AG20443 (cell line): ENCODE data around the gene PRKAA1.
A peak's percentile ranks its signal among the peaks of the same experiment; 100 is the strongest.

Experiments used
- DNase-seq: peaks from one replicate; pipeline ENCODE4 v3.0.0; 2012; ENCODE audit warnings: low spot score, mixed read lengths

Gene PRKAA1

GRCh38 chr5:40780199-40780598 is 18.0 kb downstream of the PRKAA1 start:
- no peak for DNase-seq

- no peak for DNase-seq
These were observed 18.6 kb downstream of the PRKAA1 start for GRCh38 chr5:40779561-40779960.

- no peak for DNase-seq
These were observed 20.0 kb downstream of the PRKAA1 start for GRCh38 chr5:40778133-40778532.

GRCh38 chr5:40776658-40776977 is 21.6 kb downstream of the PRKAA1 start:
- DNase-seq = no peak

- no peak for DNase-seq
These were observed 22.1 kb downstream of the PRKAA1 start for GRCh38 chr5:40775846-40776657.

GRCh38 chr5:40775085-40775845 is 22.9 kb downstream of the PRKAA1 start:
- DNase-seq = no peak

GRCh38 chr5:40774623-40775022 is 23.6 kb downstream of the PRKAA1 start:
- no peak for DNase-seq

GRCh38 chr5:40770764-40771163 is 27.4 kb downstream of the PRKAA1 start:
- DNase-seq = no peak

GRCh38 chr5:40762705-40763104 is 35.5 kb downstream of the PRKAA1 start:
- peak; percentile 7 for DNase-seq

- DNase-seq = no peak
These were observed 40.8 kb downstream of the PRKAA1 start for GRCh38 chr5:40757400-40757799.

- DNase-seq = peak; percentile 97
These were observed 42.5 kb downstream of the PRKAA1 start, which contains the start of gene TTC33 for GRCh38 chr5:40755407-40756365. TTC33 (minus strand) TSS chr5:40755961; CDS start chr5:40747018, 8,943 bp downstream.

- DNase-seq = peak; percentile 81
These were observed 43.1 kb downstream of the PRKAA1 start for GRCh38 chr5:40755093-40755406.

- DNase-seq = peak; percentile 22
These were observed 43.6 kb downstream of the PRKAA1 start for GRCh38 chr5:40754381-40755092.

- DNase-seq = no peak
These were observed 51.5 kb downstream of the PRKAA1 start for GRCh38 chr5:40746703-40747102.

- DNase-seq = no peak
These were observed 54.4 kb downstream of the PRKAA1 start for GRCh38 chr5:40743771-40744170.

- no peak for DNase-seq
These were observed 59.7 kb downstream of the PRKAA1 start for GRCh38 chr5:40738502-40738901.

GRCh38 chr5:40736103-40736875 is 61.9 kb downstream of the PRKAA1 start:
- DNase-seq = peak; percentile 49

- DNase-seq = no peak
These were observed 62.6 kb downstream of the PRKAA1 start for GRCh38 chr5:40735609-40736008.

- peak; percentile 20 for DNase-seq
These were observed 63.2 kb downstream of the PRKAA1 start for GRCh38 chr5:40734986-40735385.

- DNase-seq = no peak
These were observed 64.2 kb downstream of the PRKAA1 start for GRCh38 chr5:40733879-40734563.
